ENCODE results near the gene PHC2. TPM values are rescaled to one million over a fixed set of nuclear protein-coding genes. Genes with fewer than 3 reads are reported as not detected.

PHC2 gene
- total RNA-seq, 1 experiment from 2014 or later: 176 TPM

- TF ChIP-seq REST (IDR thresholded peaks at IDR 0.05; ENCODE audit: low read depth) (no peak), CEBPB (IDR thresholded peaks at IDR 0.05; ENCODE audit: low read depth) (no peak), TCF7L2 (IDR thresholded peaks at IDR 0.05; ENCODE audit: borderline replicate concordance, extremely low read depth, insufficient read depth, insufficient read length) (no peak), EZH2phosphoT487 (IDR thresholded peaks at IDR 0.05; ENCODE audit: borderline replicate concordance) (no peak), ATF3 (IDR thresholded peaks at IDR 0.05) (no peak), ZNF274 (IDR thresholded peaks at IDR 0.05; ENCODE audit: low read depth, low read length) (no peak), EZH2 (IDR thresholded peaks at IDR 0.05) (no peak), POLR2A (IDR thresholded peaks at IDR 0.05; ENCODE audit: borderline replicate concordance, extremely low read depth, insufficient read depth, insufficient read length) (no peak)
Observed at GRCh38 chr1:33358114-33358794, 72.6 kb downstream of the PHC2 start (continued).

GRCh38 chr1:33357099-33357498, 73.8 kb downstream of the PHC2 start:
- ChIA-PET POLR2A (no interaction called here), RAD21 (ENCODE audit: low non-redundant PET in 1 of 2, low total read pairs in 2 of 2, uncharacterized antibody in 2 of 2, unreplicated experiment in 2 of 2) (no interaction called here), CTCF (no interaction called here)
- Histone ChIP-seq H3K9ac (ENCODE audit: low read length) (no peak overlapping the region), H3K27ac (ENCODE audit: low read depth, low read length) (no peak overlapping the region), H3K9me2 (ENCODE audit: insufficient read depth) (no peaks in the 10 kb centered on the region), H3K9me3 (ENCODE audit: control insufficient read depth in 1 of 2, insufficient read depth in 1 of 2, low read depth in 1 of 2, low read length in 2 of 2) (no peaks in the 10 kb centered on the region), H3K4me3 (replicated peaks in 1 of 2; ENCODE audit: low read depth in 1 of 2, low read length in 2 of 2) (no peak overlapping the region), H4K20me1 (ENCODE audit: insufficient read depth) (no peaks in the 10 kb centered on the region), H2AFZ (ENCODE audit: low read depth, low read length, poor library complexity, severe bottlenecking) (no peak overlapping the region), H3K36me3 (ENCODE audit: control insufficient read depth in 1 of 2, insufficient read depth in 2 of 2, low read length in 2 of 2) (peaks cover 42 to 56% of the 10 kb centered on the region in 2 experiments), H3K4me2 (ENCODE audit: low read length) (no peak overlapping the region), H3K79me2 (ENCODE audit: insufficient read depth, low read length) (no peaks in the 10 kb centered on the region), H3K4me1 (ENCODE audit: control insufficient read depth in 1 of 2, insufficient read depth in 2 of 2, low read length in 2 of 2) (peaks cover 0 to 4% of the 10 kb centered on the region in 2 experiments; a peak in 1 of 4 replicates), H3K27me3 (ENCODE audit: insufficient read depth, low read length) (no peaks in the 10 kb centered on the region)
- TF ChIP-seq ZFX (IDR thresholded peaks at IDR 0.05): no peak
- TF ChIP-seq JUND (IDR thresholded peaks at IDR 0.05): no peak
- no peak for TF ChIP-seq FOSL1 (IDR thresholded peaks at IDR 0.05; ENCODE audit: low read depth)
- no peak for TF ChIP-seq RAD21 (IDR thresholded peaks at IDR 0.05; ENCODE audit: low read depth)
- TF ChIP-seq CBX3 (IDR thresholded peaks at IDR 0.05; ENCODE audit: low read depth): no peak
- TF ChIP-seq TCF7L2 (IDR thresholded peaks at IDR 0.05; ENCODE audit: borderline replicate concordance, extremely low read depth, insufficient read depth, insufficient read length): no peak
- TF ChIP-seq ELF1 (IDR thresholded peaks at IDR 0.05; ENCODE audit: borderline replicate concordance, low read depth): no peak
- TF ChIP-seq ZNF274 (IDR thresholded peaks at IDR 0.05; ENCODE audit: low read depth, low read length): no peak
- no peak for TF ChIP-seq EZH2phosphoT487 (IDR thresholded peaks at IDR 0.05; ENCODE audit: borderline replicate concordance)
- no peak for TF ChIP-seq CEBPB (IDR thresholded peaks at IDR 0.05; ENCODE audit: low read depth)
- TF ChIP-seq POLR2A (IDR thresholded peaks at IDR 0.05; ENCODE audit: borderline replicate concordance, extremely low read depth, insufficient read depth, insufficient read length): no peak
- no peak for DNase-seq (ENCODE audit: low read depth, low spot score)
- no TSS peak for BruUV-seq (replicated peaks)
- intact Hi-C loops (cut with micrococcal nuclease): loop anchor here (10.0 kb wide), 1 partner anchor 262 kb away; no protein-coding TSS in a partner anchor
- no peak for ATAC-seq

Data from HCT116 (cell line).